Stimulated activated CD4-positive, alpha-beta T cell treated with anti-CD3 and anti-CD28 coated beads, Interleukin-1b, Interleukin-23, amount 100 ng/mL, for 4 hours (primary cell): Measurements from ENCODE around the gene TBX10.
"Not testable (repeated sequence)": the region's sequence is repeated elsewhere in the genome, so short reads cannot be mapped to it uniquely, and the experiment has no call there.

Source experiments
- DNase-seq, 2 donors: peaks; one replicate each; pipeline ENCODE4 v3.0.0-alpha.2; 2020; ENCODE audit warnings: low read depth in 2 of 2

The TBX10 gene

GRCh38 chr11:67664696-67665540 lies 25.4 kb upstream of the TBX10 start:
- no peak for DNase-seq

DNA sequence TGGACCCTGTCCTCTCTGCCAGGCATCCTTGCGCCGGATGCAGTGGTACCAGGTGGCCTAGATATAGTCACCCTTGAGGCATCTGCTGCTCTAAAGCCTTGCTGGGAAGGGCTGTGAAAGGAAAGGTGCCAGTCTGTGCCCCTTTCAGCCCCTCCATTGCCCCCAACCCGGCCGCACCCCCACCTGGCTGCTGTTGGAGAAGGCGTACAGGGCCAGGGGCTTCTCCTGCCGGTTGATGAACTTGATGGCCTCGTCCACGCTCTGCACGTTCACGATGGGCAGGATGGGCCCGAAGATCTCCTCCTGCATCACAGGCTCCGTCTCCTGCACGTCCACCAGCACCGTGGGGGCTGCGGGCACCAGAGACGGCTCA lies 24.6 kb upstream of the TBX10 start:
- no peak for DNase-seq

DNA sequence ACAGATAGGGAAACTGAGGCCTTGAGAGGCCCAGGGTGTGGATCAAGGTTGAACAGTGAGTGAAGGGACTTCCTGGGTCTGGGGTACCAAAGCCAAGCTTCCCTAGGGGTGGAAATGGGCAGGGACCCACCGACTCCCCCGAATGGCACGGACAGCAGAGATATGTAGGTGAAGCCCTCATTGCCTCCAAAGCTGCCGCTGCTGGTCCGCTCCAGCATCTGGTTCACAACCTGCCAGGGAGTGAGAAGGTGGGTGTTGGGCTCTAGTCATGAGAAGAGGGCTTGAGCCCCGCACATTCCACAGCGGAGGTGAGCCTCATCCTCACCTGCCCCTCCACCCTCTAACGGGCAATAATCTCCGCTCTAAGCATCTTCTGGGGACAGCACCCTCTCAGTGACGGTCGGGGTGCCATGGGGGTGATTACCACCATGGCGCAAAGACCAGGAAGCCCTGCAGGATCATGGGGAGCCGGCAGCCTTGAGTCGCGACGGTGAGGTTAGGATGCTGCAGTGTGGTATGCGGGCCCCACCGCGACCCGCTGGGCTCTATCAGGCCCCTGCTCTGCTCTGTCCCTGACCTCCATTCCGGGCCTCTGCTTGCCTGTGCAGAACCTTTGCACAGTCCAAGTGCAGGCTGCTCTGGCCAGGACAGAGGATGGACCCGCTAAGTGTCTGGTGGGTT lies 24.1 kb upstream of the TBX10 start:
- DNase-seq = no peak

DNA sequence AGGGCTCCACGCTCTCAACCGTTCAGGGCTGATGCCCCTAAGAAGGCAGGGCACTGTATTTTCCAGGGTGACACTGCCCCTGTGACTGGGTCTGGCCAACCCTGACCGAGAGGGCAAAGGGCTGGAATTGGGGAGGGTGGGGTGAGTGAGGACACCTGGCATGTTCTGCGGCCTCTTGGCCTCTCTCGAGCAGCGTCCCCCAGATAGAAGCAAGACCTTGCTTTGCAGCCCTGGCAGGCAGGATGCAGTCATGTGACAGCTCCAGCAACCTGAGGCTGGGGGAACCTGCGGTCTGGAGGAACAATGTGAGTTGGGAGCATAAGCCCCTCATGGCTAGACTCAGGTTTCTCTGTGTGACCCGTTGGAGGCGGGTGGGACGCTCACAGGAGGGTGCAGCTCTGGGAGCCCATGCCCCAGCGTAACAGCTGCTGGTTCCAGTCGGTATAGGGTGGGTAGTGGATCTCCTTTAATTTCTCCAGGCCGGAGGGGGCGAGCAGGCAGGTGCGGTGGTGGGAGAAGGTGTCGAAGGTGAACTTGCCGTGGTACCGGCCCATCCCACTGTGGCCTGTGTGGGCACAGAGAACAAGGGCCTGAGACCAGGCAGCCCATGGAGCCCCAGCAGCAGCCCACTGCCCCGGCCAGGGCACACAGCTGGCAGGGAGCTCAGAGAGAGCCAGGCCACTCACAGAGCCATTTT lies 23.4 kb upstream of the TBX10 start:
- no peak for DNase-seq

- DNase-seq = no peak
Measured at GRCh38 chr11:67662142-67662834, 22.7 kb upstream of the TBX10 start.

DNA sequence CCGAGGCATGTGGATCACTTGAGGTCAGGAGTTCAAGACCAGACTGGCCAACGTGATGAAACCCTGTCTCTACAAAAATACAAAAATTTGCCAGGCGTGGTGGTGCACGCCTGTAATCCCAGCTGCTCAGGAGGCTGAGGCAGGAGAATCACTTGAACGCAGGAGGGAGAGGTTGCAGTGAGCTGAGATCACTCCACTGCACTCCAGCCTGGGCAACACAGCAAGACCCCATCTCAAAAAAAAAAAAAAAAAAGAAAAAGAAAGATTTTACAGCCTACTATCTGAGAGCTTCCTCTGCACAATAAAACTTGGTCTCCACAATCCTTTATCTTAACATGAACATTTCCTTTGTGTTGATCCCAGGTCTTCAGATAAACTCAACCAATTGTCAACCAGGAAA lies 21.2 kb upstream of the TBX10 start:
- not testable (repeated sequence) for DNase-seq

GRCh38 chr11:67659651-67660165 lies 20.1 kb upstream of the TBX10 start:
- DNase-seq = not testable (repeated sequence)

DNA sequence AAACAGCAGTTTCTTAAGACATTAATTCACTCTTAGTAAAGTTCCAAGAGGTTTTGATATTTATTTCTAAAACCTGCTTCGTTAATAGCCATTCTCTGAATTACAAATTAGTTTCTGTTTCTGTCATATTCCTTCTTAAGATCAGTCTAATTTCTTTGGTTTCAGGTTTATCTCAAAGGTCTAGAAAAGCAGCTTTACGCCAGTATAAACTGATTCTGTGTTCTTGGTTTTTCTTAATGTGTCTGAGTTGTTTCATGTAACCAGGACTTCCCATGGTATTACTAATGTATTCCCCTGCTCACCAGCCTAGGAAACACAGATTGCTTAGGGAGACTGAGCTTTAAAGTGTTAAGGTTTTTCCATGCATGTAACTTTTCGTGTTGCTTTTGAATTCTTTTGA lies 17.7 kb upstream of the TBX10 start:
- no peak for DNase-seq

DNA sequence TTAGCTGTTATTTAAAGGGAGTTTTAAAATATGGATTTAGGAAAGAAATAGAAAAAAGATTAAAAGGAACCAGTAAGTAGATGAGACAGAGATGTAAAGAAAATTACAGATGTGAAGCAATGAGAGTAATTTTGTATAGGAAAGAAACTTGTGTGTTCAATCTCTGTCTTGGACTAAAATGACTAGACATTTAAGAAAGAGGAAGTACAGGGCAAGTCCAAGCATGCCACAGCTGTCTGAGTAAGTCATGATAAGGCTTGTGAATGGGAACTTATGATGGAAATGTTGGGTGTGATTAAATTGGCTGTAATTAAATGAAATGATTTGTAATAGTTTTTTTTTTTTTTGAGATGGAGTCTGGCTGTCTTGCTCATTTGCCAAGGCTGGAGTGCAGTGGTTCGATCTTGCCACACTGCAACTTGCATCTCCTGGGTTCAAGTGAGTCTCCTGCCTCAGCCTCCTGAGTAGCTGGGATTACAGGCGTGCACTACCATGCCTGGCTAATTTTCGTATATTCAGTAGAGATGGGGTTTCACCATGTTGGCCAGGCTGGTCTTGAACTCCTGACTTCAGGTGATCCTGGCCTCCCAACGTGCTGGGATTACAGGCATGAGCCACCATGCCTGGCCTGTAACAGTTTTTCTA lies 16.8 kb upstream of the TBX10 start:
- no peak for DNase-seq

GRCh38 chr11:67654225-67654624 lies 14.7 kb upstream of the TBX10 start:
- DNase-seq = no peak

DNA sequence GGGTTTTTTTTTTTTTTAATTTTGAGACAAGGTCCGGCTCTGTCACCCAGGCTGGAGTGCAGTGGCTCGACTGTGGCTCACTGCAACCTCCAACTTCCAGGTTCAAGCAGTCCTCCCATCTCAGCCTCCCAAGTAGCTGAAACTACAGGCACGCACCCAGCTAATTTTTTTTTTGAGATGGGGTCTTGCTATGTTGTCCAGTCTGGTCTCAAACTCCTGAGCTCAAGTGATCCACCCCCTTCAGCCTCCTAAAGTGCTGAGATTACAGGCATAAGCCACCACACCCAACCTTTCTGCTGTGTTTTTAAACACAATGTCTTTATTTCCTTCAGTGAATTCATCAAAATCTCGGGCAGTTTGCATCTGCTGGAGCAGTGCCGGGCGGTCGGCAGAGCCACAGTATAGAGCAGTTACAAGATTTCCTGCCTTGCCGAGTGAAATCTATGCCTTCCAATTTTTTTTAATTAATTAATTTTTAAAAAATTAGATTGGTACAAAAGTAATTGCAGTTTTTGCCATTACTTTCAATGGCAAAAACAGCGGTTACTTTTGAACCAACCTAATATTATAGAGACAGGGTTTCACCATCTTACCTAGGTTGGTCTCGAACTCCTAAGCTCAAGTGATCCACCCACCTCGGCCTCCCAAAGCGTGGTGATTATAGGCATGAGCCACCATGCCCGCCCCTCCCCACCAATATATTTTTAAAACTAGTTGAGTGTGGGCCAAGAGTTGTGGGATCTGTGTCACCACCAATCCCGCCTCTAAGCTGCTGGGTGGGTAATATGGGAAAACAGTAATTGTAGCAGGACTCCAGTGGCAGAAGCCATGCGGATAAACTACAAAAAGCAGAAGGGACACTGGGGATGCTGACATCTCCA lies 13.6 kb upstream of the TBX10 start:
- DNase-seq = no peak

- no peak for DNase-seq
Measured at GRCh38 chr11:67651976-67652781, 12.6 kb upstream of the TBX10 start.

DNA sequence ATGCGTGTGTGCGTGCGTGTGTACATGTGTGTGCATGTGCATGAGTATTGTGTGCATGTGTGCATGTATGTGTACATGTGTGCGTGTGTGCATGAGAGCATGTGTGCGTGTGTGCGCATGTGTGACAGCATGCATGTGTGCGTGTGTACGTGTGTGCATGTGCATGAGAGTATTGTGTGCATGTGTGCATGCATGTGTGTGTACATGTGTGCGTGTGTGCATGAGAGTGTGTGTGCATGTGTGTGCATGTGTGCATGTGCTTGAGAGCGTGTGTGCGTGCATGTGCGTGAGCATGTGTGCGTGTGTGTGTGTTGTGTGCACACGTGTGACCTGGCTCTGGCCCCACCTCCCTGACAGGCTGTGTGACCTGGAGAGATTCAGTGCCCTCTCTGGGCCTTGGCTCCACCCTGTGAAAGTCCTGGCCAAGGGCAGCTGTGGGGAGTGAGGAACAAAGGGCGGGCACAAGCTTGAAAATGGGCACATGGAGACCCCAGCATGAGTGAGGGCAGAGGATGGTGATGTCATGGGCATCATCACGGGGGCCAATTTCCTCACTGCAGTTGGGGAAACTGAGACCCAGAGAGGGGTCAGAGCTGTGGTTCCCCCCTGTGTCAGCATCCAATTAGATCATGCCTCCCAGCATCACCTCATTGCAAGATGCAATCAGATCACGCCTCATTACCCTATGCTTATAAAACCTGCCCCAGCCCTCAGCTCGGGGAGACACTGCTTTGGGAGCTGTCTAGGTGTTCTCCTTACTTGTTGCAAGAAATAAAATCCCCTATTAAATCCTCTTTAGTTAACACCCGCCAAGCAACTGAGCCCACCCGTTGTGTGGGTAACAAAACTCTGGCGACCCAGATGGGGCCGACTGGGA lies 10.3 kb upstream of the TBX10 start:
- no peak for DNase-seq

DNA sequence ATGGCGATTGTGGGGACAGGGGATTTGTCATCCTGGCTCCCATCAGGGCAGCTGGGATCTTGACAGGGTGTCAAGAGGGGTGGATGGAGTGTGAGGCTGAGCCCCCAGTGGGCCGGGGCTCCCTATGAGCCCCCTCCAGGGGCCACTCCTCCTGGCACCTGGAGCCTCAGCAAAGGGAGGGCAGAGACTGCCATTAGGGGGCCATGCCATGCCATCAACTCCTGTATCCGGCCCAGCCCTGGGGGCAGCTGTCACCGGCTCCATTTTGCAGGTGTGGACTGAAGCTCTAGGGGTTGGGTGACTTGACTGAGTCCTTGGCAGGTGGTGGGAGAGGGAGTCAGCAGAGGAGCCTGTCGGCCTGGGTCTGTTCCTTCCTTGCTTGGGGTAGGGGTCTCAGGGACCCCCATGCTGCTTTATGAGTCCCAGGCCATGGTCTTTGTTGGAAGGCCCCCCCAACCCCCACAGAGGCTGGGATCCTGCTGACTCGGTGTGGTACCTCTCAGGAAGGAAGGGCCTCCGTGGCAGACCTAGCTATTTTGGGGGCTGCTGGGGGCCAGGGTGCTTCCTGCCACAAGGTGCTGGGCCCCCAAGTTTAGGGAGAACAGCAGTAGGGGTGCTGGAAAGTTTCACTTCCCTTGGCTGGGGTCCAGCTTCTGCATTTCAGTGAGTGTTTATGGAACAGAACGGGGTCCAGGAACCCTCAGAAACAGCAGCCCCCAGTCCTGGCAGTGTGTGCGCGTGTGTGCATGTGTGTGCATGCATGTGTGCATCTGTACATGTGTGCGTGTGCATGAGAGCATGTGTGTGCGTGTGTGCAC lies 9.4 kb upstream of the TBX10 start:
- DNase-seq = no peak

- peak; percentile 26 to 30 for DNase-seq
Measured at GRCh38 chr11:67648140-67648795, 8.7 kb upstream of the TBX10 start.

- no peak for DNase-seq
Measured at GRCh38 chr11:67647471-67647870, 7.9 kb upstream of the TBX10 start.
